ENCODE measurements around the gene SEM1. TPM values are rescaled to one million over a fixed set of nuclear protein-coding genes. Genes with fewer than 3 reads are reported as not detected.
"Not testable (repeated sequence)": the region's sequence is repeated elsewhere in the genome, so short reads cannot be mapped to it uniquely, and the experiment has no call there.

Gene SEM1
- total and polyA plus RNA-seq, 8 donors, result 5.1 to 98.3 (median 71.4) TPM

- Histone ChIP-seq H3K4me1 (peaks cover 0 to 52% (median 26%) of the 10 kb centered on the region in 4 donors), H3K9me3 (no peaks in the 10 kb centered on the region), H3K36me3 (peaks cover 0 to 4% (median 2%) of the 10 kb centered on the region in 4 donors), H3K4me3 (no peak overlapping the region), H3K27me3 (no peaks in the 10 kb centered on the region), H3K27ac (no peak overlapping the region)
- WGBS, 5 donors, result 78 to 87% (median 86%) methylated on average over 4 of the region's 4 CpGs
- no peak for DNase-seq
- intact Hi-C loops (cut with DNase I; ENCODE audit: low total_unique reads), result no loop called here
- no peak for TF ChIP-seq POLR2AphosphoS5 (IDR thresholded peaks at IDR 0.05)
- TF ChIP-seq POLR2A (IDR thresholded peaks at IDR 0.05), result no peak
- no peak for TF ChIP-seq EP300 (IDR thresholded peaks at IDR 0.05)
- no peak for TF ChIP-seq CTCF (IDR thresholded peaks at IDR 0.05)
These were observed 10.3 kb downstream of the SEM1 start for GRCh38 chr7:96699219-96699871.

- WGBS, 5 donors, result 76 to 96% (median 93%) methylated on average over 7 of the region's 7 CpGs
- H3K36me3 ChIP-seq, result peaks cover 0 to 13% (median 11%) of the 10 kb centered on the region in 4 donors
- peaks cover 0 to 50% (median 26%) of the 10 kb centered on the region in 4 donors for H3K4me1 ChIP-seq
- H3K9me3 ChIP-seq; intact Hi-C loops (cut with DNase I; ENCODE audit: low total_unique reads); DNase-seq; H3K27me3 ChIP-seq; H3K4me3 ChIP-seq; H3K27ac ChIP-seq: not testable (repeated sequence)
These were observed 11.2 kb downstream of the SEM1 start for GRCh38 chr7:96698449-96698848.

GRCh38 chr7:96697822-96698221 lies 11.8 kb downstream of the SEM1 start:
- 63 to 82% (median 66%) methylated on average over 3 of the region's 3 CpGs for WGBS, 5 donors
- Histone ChIP-seq H3K27me3 (no peaks in the 10 kb centered on the region), H3K36me3 (peaks cover 0 to 18% (median 13%) of the 10 kb centered on the region in 4 donors), H3K4me3 (no peak overlapping the region), H3K9me3 (no peaks in the 10 kb centered on the region), H3K4me1 (peaks cover 0 to 49% (median 26%) of the 10 kb centered on the region in 4 donors), H3K27ac (no peak overlapping the region)
- intact Hi-C loops (cut with DNase I; ENCODE audit: low total_unique reads), result no loop called here
- TF ChIP-seq EP300 (IDR thresholded peaks at IDR 0.05) (no peak), POLR2A (IDR thresholded peaks at IDR 0.05) (no peak), POLR2AphosphoS5 (IDR thresholded peaks at IDR 0.05) (no peak), CTCF (IDR thresholded peaks at IDR 0.05) (no peak)
- DNase-seq, result no peak

GRCh38 chr7:96695581-96695980 lies 14.1 kb downstream of the SEM1 start:
- TF ChIP-seq CTCF (IDR thresholded peaks at IDR 0.05), result no peak
- TF ChIP-seq POLR2A (IDR thresholded peaks at IDR 0.05), result no peak
- no peak for TF ChIP-seq POLR2AphosphoS5 (IDR thresholded peaks at IDR 0.05)
- no peak for TF ChIP-seq EP300 (IDR thresholded peaks at IDR 0.05)
- Histone ChIP-seq H3K4me3 (no peak overlapping the region), H3K27ac (no peak overlapping the region), H3K4me1 (peaks cover 0 to 32% (median 17%) of the 10 kb centered on the region in 4 donors), H3K9me3 (no peaks in the 10 kb centered on the region), H3K27me3 (no peaks in the 10 kb centered on the region), H3K36me3 (peaks cover 4 to 37% (median 32%) of the 10 kb centered on the region in 4 donors)
- WGBS, 5 donors, result 69 to 91% (median 83%) methylated on average over 1 of the region's 1 CpG
- no peak for DNase-seq
- intact Hi-C loops (cut with DNase I; ENCODE audit: low total_unique reads), result no loop called here

DNA sequence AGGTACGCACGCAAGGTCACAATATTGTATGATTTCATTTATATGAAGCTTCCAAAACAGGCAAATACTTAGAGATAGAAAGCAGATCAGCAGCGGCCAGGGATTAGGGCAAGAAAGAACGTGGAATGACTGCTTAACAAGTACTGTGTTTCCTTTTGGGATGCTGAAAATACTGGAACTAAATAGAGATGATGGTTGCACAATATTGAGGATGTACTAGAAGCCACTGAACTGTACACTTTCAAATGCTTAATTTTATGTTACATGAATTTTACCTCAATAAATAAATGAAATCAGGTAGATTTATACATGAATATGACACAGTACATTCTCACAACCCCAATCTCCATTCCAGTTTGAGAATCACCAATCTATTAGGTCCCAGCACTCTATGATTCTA lies 15.6 kb downstream of the SEM1 start:
- DNase-seq, result no peak
- Histone ChIP-seq H3K27me3 (no peaks in the 10 kb centered on the region), H3K36me3 (peaks cover 4 to 39% (median 35%) of the 10 kb centered on the region in 4 donors), H3K4me1 (peaks cover 0 to 32% (median 17%) of the 10 kb centered on the region in 4 donors), H3K27ac (no peak overlapping the region), H3K9me3 (no peaks in the 10 kb centered on the region), H3K4me3 (no peak overlapping the region)
- TF ChIP-seq CTCF (IDR thresholded peaks at IDR 0.05) (no peak), POLR2A (IDR thresholded peaks at IDR 0.05) (no peak), EP300 (IDR thresholded peaks at IDR 0.05) (no peak), POLR2AphosphoS5 (IDR thresholded peaks at IDR 0.05) (no peak)
- intact Hi-C loops (cut with DNase I; ENCODE audit: low total_unique reads), result no loop called here
- WGBS, 5 donors, result 92 to 96% (median 95%) methylated on average over 4 of the region's 4 CpGs
